NCI-H2081 (cell line): ENCODE results near the gene ROBO3.

Experiments
- DNase-seq, 2 experiments: peaks; one replicate each; lab custom pipeline; 2025; lab: John Stamatoyannopoulos, UW

Gene ROBO3

GRCh38 chr11:124875943-124876817, 10.9 kb downstream of the ROBO3 start:
- DNase-seq, result peak; percentile 57 to 64

GRCh38 chr11:124876818-124877630, 11.8 kb downstream of the ROBO3 start:
- DNase-seq, result no peak

- DNase-seq, result no peak
Measured at GRCh38 chr11:124877631-124877909, 12.3 kb downstream of the ROBO3 start.

GRCh38 chr11:124877910-124878758, 12.9 kb downstream of the ROBO3 start:
- DNase-seq, result no peak

GRCh38 chr11:124878759-124879492, 13.7 kb downstream of the ROBO3 start:
- DNase-seq, result no peak

GRCh38 chr11:124879493-124880289, 14.5 kb downstream of the ROBO3 start:
- no peak for DNase-seq

- no peak for DNase-seq
Measured at GRCh38 chr11:124880290-124880611, 15.0 kb downstream of the ROBO3 start.

GRCh38 chr11:124880958-124881357, 15.7 kb downstream of the ROBO3 start:
- no peak for DNase-seq

GRCh38 chr11:124882339-124883071, 17.3 kb downstream of the ROBO3 start:
- DNase-seq, result no peak

GRCh38 chr11:124884340-124884739, 19.1 kb downstream of the ROBO3 start:
- DNase-seq, result no peak

GRCh38 chr11:124884869-124885479, 19.7 kb downstream of the ROBO3 start:
- no peak for DNase-seq

GRCh38 chr11:124886476-124886875, 21.2 kb downstream of the ROBO3 start:
- no peak for DNase-seq

- no peak for DNase-seq
Measured at GRCh38 chr11:124886978-124887666, 21.9 kb downstream of the ROBO3 start.

- DNase-seq, result no peak
Measured at GRCh38 chr11:124887667-124888013, 22.4 kb downstream of the ROBO3 start.

GRCh38 chr11:124889191-124890091, 24.2 kb downstream of the ROBO3 start:
- DNase-seq, result no peak

GRCh38 chr11:124890151-124890550, 24.9 kb downstream of the ROBO3 start:
- no peak for DNase-seq

GRCh38 chr11:124890683-124891372, 25.6 kb downstream of the ROBO3 start:
- no peak for DNase-seq
